GM23338 (cell line): Measurements from ENCODE around the gene ARHGEF17.

Experiments used
- CREB1 ChIP-seq: fragments of 250-450 bp; sonication (Bioruptor Pico); IDR thresholded peaks from 2 replicates; pipeline ENCODE4 v1.5.0; 2020; ENCODE audit warnings: low read depth, mild to moderate bottlenecking, moderate library complexity
- CTCF ChIP-seq, 2 experiments: fragments of 200-600 bp in 1 of 2; sonication (generic) in 1 of 2; conservative IDR thresholded peaks; 2 replicates each; pipeline versions ENCODE4 v1.5.1 to v1.6.1; 2016 to 2017; ENCODE audit warnings: antibody characterized with exemption in 2 of 2, low read depth in 2 of 2, mild to moderate bottlenecking in 2 of 2, moderate library complexity in 1 of 2
- ETS1 ChIP-seq: IDR thresholded peaks from 2 replicates; pipeline ENCODE4 v1.6.1; 2016; ENCODE audit warnings: antibody characterized with exemption
- EZH2 ChIP-seq: fragments of 200-600 bp; sonication (generic); IDR thresholded peaks from one replicate; pipeline ENCODE4 v1.8.0; 2017; ENCODE audit warnings: antibody characterized with exemption, mild to moderate bottlenecking, low read depth; ENCODE audit not compliant: unreplicated experiment
- EZH2phosphoT487 ChIP-seq: fragments of 200-600 bp; sonication (generic); IDR thresholded peaks from one replicate; pipeline ENCODE4 v1.8.1; 2018; ENCODE audit warnings: antibody characterized with exemption; ENCODE audit not compliant: unreplicated experiment
- JUNB ChIP-seq: IDR thresholded peaks from one replicate; pipeline ENCODE4 v1.6.1; 2016; ENCODE audit warnings: antibody characterized with exemption; ENCODE audit not compliant: unreplicated experiment
- NANOG ChIP-seq: IDR thresholded peaks from 2 replicates; pipeline ENCODE4 v1.6.1; 2016; ENCODE audit warnings: antibody characterized with exemption, borderline replicate concordance
- POLR2AphosphoS5 ChIP-seq: IDR thresholded peaks from 2 replicates; pipeline ENCODE4 v1.6.1; 2016; ENCODE audit warnings: antibody characterized with exemption, low read depth
- REST ChIP-seq: IDR thresholded peaks from one replicate; pipeline ENCODE4 v1.6.1; 2018; ENCODE audit warnings: antibody characterized with exemption; ENCODE audit not compliant: unreplicated experiment
- ZNF114 ChIP-seq: fragments of 250-450 bp; sonication (Bioruptor Pico); IDR thresholded peaks from 2 replicates; pipeline ENCODE4 v1.5.0; 2020; ENCODE audit warnings: mild to moderate bottlenecking, moderate library complexity
- ZNF331 ChIP-seq: fragments of 250-450 bp; sonication (Bioruptor Pico); IDR thresholded peaks from 2 replicates; pipeline ENCODE4 v1.5.0; 2020; ENCODE audit warnings: low read depth, mild to moderate bottlenecking, moderate library complexity
- ZNF462 ChIP-seq: fragments of 250-450 bp; sonication (Bioruptor Pico); IDR thresholded peaks from 2 replicates; pipeline ENCODE4 v1.5.0; 2020; ENCODE audit warnings: mild to moderate bottlenecking, moderate library complexity

- no peak for TF ChIP-seq ETS1
- TF ChIP-seq EZH2 = no peak
- no peak for TF ChIP-seq CTCF (conservative IDR thresholded peaks at IDR 0.05; ENCODE audit: low read depth in 2 of 2)
- TF ChIP-seq POLR2AphosphoS5 = no peak
- TF ChIP-seq ZNF114 = no peak
- no peak for TF ChIP-seq EZH2phosphoT487
- no peak for TF ChIP-seq REST
- no peak for TF ChIP-seq ZNF462
- no peak for TF ChIP-seq CREB1
- TF ChIP-seq NANOG = no peak
- no peak for TF ChIP-seq ZNF331
- no peak for TF ChIP-seq JUNB
Measured at GRCh38 chr11:73306977-73307322, 1.1 kb upstream of the ARHGEF17 start.
